HepG2 (cell line): Measurements from ENCODE around the gene IKZF4. TPM values are rescaled to one million over a fixed set of nuclear protein-coding genes. Genes with fewer than 3 reads are reported as not detected.

Experiments used
- AHDC1 ChIP-seq: sonication (generic); formaldehyde crosslinking; IDR thresholded peaks from 2 replicates; pipeline ENCODE4 v1.5.1; 2020; ENCODE audit warnings: mild to moderate bottlenecking, missing genetic modification reagents, borderline replicate concordance
- ATF1 ChIP-seq: IDR thresholded peaks from 2 replicates; pipeline ENCODE4 v1.6.1; 2016; ENCODE audit warnings: mild to moderate bottlenecking, control low read depth
- GPBP1L1 ChIP-seq: sonication (generic); formaldehyde crosslinking; IDR thresholded peaks from 2 replicates; pipeline ENCODE4 v1.5.0; 2020; ENCODE audit warnings: mild to moderate bottlenecking, missing genetic modification reagents
- IRF1 ChIP-seq: sonication (generic); formaldehyde crosslinking; IDR thresholded peaks from 2 replicates; pipeline ENCODE4 v1.4.0; 2020; ENCODE audit warnings: low read depth, mild to moderate bottlenecking, missing genetic modification reagents
- ISX ChIP-seq: sonication (generic); formaldehyde crosslinking; conservative IDR thresholded peaks from 2 replicates; pipeline ENCODE4 v1.5.0; 2020; ENCODE audit warnings: missing genetic modification reagents
- MAFF ChIP-seq: IDR thresholded peaks from 2 replicates; pipeline ENCODE4 v1.6.1; 2011; ENCODE audit warnings: low read depth, low read length, improper control_type of control experiment
- MNT ChIP-seq: fragments of 450-650 bp; IDR thresholded peaks from 2 replicates; pipeline ENCODE4 v1.6.1; 2016
- NR2C2 ChIP-seq: sonication (generic); formaldehyde crosslinking; IDR thresholded peaks from 2 replicates; pipeline ENCODE4 v1.4.0; 2020; ENCODE audit warnings: missing genetic modification reagents, mild to moderate bottlenecking, moderate library complexity, borderline replicate concordance
- SSRP1 ChIP-seq: IDR thresholded peaks from 2 replicates; pipeline ENCODE4 v1.6.1; 2016; ENCODE audit warnings: control low read depth
- ZBTB46 ChIP-seq: sonication (generic); formaldehyde crosslinking; IDR thresholded peaks from 2 replicates; pipeline ENCODE4 v1.4.0; 2020; ENCODE audit warnings: mild to moderate bottlenecking, missing genetic modification reagents, borderline replicate concordance
- ZNF224 ChIP-seq: sonication (generic); formaldehyde crosslinking; IDR thresholded peaks from 2 replicates; pipeline ENCODE4 v1.5.0; 2020; ENCODE audit warnings: mild to moderate bottlenecking, missing genetic modification reagents
- ZNF253 ChIP-seq: sonication (generic); formaldehyde crosslinking; IDR thresholded peaks from 2 replicates; pipeline ENCODE4 v1.8.0; 2022; ENCODE audit warnings: mild to moderate bottlenecking, missing genetic modification reagents, borderline replicate concordance
- ZNF280B ChIP-seq: sonication (generic); formaldehyde crosslinking; IDR thresholded peaks from 2 replicates; pipeline ENCODE4 v1.5.0; 2020; ENCODE audit warnings: missing genetic modification reagents, mild to moderate bottlenecking, borderline replicate concordance
- ZNF484 ChIP-seq: sonication (generic); formaldehyde crosslinking; IDR thresholded peaks from 2 replicates; pipeline ENCODE4 v1.5.1; 2020; ENCODE audit warnings: mild to moderate bottlenecking, low read depth, missing genetic modification reagents, borderline replicate concordance
- ZNF891 ChIP-seq: sonication (generic); formaldehyde crosslinking; IDR thresholded peaks from 2 replicates; pipeline ENCODE4 v1.5.0; 2020; ENCODE audit warnings: mild to moderate bottlenecking, missing genetic modification reagents
- polyA plus RNA-seq, 8 experiments: library from polyadenylated mRNA; depleted of rRNA in 3 of 8; stranded (reverse) in 7 of 8; unstranded in 1 of 8; fragments of >200 nt; fragmentation: Illumina TruSeq in 4 of 8; extraction: Trizol in 4 of 8; gene quantifications; 2 replicates each; pipeline versions ENCODE4 v1.2.1 to v1.2.3, GENCODE V29; 2011 to 2016; ENCODE audit warnings: low read depth in 4 of 8, missing spikeins in 1 of 8, mixed read lengths in 1 of 8; ENCODE audit not compliant: insufficient read depth in 1 of 8
- total RNA-seq, 5 experiments: library from RNA; depleted of rRNA; stranded (reverse); fragments of >200 nt; fragmentation: Illumina TruSeq; extraction: Trizol; gene quantifications; 2 replicates each; pipeline ENCODE4 v1.2.3, GENCODE V29; 2016; ENCODE audit warnings: low read depth in 1 of 5

IKZF4 gene
- total and polyA plus RNA-seq, 2 of the 13 experiments (the other 11 are each of a cell fraction or from before 2014, with no cell fraction given), result 0.58 to 2.2 TPM

- TF ChIP-seq GPBP1L1 (CRISPR knock-in tag) (no peak), NR2C2 (CRISPR knock-in tag) (peak; percentile 89), ZBTB46 (CRISPR knock-in tag) (no peak), MNT (no peak), ZNF253 (CRISPR knock-in tag) (no peak), ZNF224 (CRISPR knock-in tag) (no peak), AHDC1 (CRISPR knock-in tag) (no peak), ISX (CRISPR knock-in tag) (no peak), ZNF484 (CRISPR knock-in tag) (no peak), MAFF (no peak), ZNF891 (peak; percentile 45; the same call in 1 of the 2 replicates), ZNF280B (CRISPR knock-in tag) (no peak; the same call in 1 of the 2 replicates), IRF1 (no peak), SSRP1 (CRISPR knock-in tag) (no peak), ATF1 (CRISPR knock-in tag) (peak; percentile 54)
These were observed 23.9 kb upstream of the IKZF4 start, which contains the start of gene SUOX (continued) for GRCh38 chr12:55996715-55997534.
